NK-92 (cell line): ENCODE data around the gene SMG9.

Experiments
- DNase-seq: peaks from one replicate; lab custom pipeline; 2025; ENCODE audit not compliant: unreplicated experiment; lab: John Stamatoyannopoulos, UW

Gene SMG9

GRCh38 chr19:43754503-43755255 lies at the start of gene SMG9:
Gene SMG9, minus strand, starts transcription at chr19:43754962. Its CDS starts 4,221 bp downstream, at chr19:43750741.
- DNase-seq, result peak; percentile 85

- DNase-seq, result no peak
Measured at GRCh38 chr19:43804432-43804831, 49.7 kb upstream of the SMG9 start.

GRCh38 chr19:43802216-43802951 lies 47.6 kb upstream of the SMG9 start, which contains the start of gene LYPD5:
Gene LYPD5, minus strand, starts transcription at chr19:43802447. Its CDS starts 67 bp downstream, at chr19:43802380.
- no peak for DNase-seq

- no peak for DNase-seq
Measured at GRCh38 chr19:43799502-43800142, 44.9 kb upstream of the SMG9 start.

GRCh38 chr19:43798546-43799409 lies 44.0 kb upstream of the SMG9 start:
- no peak for DNase-seq

GRCh38 chr19:43798026-43798545 lies 43.3 kb upstream of the SMG9 start:
- DNase-seq, result no peak

- no peak for DNase-seq
Measured at GRCh38 chr19:43797556-43797955, 42.8 kb upstream of the SMG9 start.

GRCh38 chr19:43797118-43797517 lies 42.4 kb upstream of the SMG9 start:
- no peak for DNase-seq

- no peak for DNase-seq
Measured at GRCh38 chr19:43790587-43790986, 35.8 kb upstream of the SMG9 start.

- DNase-seq, result no peak
Measured at GRCh38 chr19:43789029-43789428, 34.3 kb upstream of the SMG9 start.

- no peak for DNase-seq
Measured at GRCh38 chr19:43786665-43787064, 31.9 kb upstream of the SMG9 start.

GRCh38 chr19:43784981-43785808 lies 30.4 kb upstream of the SMG9 start:
- no peak for DNase-seq

GRCh38 chr19:43784241-43784980 lies 29.6 kb upstream of the SMG9 start:
- DNase-seq, result no peak

GRCh38 chr19:43783636-43784035 lies 28.9 kb upstream of the SMG9 start:
- no peak for DNase-seq

- DNase-seq, result no peak
Measured at GRCh38 chr19:43782689-43783231, 28.0 kb upstream of the SMG9 start.

- no peak for DNase-seq
Measured at GRCh38 chr19:43782311-43782660, 27.5 kb upstream of the SMG9 start.

GRCh38 chr19:43781630-43782310 lies 27.0 kb upstream of the SMG9 start:
- DNase-seq, result no peak
